ENCODE measurements around the gene LGALS7. TPM values are rescaled to one million over a fixed set of nuclear protein-coding genes. Genes with fewer than 3 reads are reported as not detected.

The LGALS7 gene
- total and polyA plus RNA-seq, 2 of the 8 experiments (the other 6 are each of a cell fraction or from before 2014, with no cell fraction given), result 0.32 TPM; not detected in 1

- no peak for TF ChIP-seq CHD7 (IDR thresholded peaks at IDR 0.05; ENCODE audit: insufficient replicate concordance, low read length)
- TF ChIP-seq SIN3A (conservative IDR thresholded peaks at IDR 0.05 in 1 of 2, IDR thresholded peaks at IDR 0.05 in 1 of 2; ENCODE audit: low read depth in 1 of 2, low read length in 2 of 2), result no peak
- TF ChIP-seq NANOG (IDR thresholded peaks at IDR 0.05; ENCODE audit: insufficient read depth, low read depth, low read length, poor library complexity, severe bottlenecking), result no peak
- TF ChIP-seq, protein P1, sequence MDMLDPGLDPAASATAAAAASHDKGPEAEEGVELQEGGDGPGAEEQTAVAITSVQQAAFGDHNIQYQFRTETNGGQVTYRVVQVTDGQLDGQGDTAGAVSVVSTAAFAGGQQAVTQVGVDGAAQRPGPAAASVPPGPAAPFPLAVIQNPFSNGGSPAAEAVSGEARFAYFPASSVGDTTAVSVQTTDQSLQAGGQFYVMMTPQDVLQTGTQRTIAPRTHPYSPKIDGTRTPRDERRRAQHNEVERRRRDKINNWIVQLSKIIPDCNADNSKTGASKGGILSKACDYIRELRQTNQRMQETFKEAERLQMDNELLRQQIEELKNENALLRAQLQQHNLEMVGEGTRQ (IDR thresholded peaks at IDR 0.05; ENCODE audit: low read length), result no peak
- TF ChIP-seq HDAC6 (IDR thresholded peaks at IDR 0.05; ENCODE audit: low read depth, low read length), result no peak
- TF ChIP-seq SRF (IDR thresholded peaks at IDR 0.05; ENCODE audit: low read depth, low read length), result no peak
- no peak for TF ChIP-seq EGR1 (IDR thresholded peaks at IDR 0.05; ENCODE audit: borderline replicate concordance, low read depth, low read length)
- no peak for TF ChIP-seq KDM5A (IDR thresholded peaks at IDR 0.05; ENCODE audit: low read length)
Measured at GRCh38 chr19:38742296-38742695, 31.0 kb downstream of the LGALS7 start (continued).

Data from H1 (cell line).